Measurements from ENCODE around the gene MDH1. TPM values are rescaled to one million over a fixed set of nuclear protein-coding genes. Genes with fewer than 3 reads are reported as not detected.
"Not testable (repeated sequence)": the region's sequence is repeated elsewhere in the genome, so short reads cannot be mapped to it uniquely, and the experiment has no call there.

MDH1 gene
- total RNA-seq, 1 donor from 2014 or later: 103 TPM

DNA sequence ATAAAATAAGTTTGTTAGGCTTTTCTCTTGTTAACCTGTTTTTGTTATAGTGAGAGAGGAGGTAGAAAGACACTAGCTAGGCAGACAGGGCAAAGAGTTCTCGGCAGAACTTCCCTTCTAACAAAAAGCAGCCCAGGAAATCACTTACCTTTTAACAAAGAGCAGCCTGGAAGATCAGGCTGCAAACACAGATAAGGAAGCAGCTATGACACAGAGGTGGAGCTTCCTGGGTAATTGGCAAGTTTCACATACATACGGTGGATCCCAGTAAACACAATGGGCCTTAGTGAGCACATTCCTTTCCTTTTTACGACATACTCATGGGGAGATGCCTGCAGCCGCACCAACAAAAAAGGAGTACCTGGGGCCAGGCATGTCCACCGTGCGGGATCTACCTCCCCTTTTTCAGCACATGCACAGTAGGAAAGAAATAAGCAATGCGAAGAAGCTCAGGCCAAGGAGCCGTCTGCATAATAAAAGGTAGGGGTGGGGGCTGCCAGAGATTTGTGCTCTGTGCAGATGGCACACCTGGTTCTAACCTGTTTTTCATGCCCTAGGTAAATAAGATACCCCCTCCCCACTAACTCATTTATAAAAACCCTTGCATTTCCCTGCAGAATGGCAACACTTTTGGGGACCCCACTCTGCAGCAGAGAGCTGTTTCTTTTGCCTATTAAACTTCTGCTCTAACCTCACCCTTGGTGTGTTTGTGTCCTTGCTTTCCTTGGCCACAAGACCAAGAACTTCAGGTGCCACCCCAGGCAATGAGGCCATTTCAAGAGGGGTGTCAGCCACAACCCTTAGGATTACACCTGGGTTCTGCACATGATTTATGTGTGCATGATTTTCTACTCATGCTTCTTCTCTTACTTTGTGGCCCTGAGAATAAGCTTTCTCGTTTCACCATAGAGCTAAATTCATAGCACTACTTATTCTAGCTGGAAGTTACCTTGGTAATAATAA lies 26.5 kb downstream of the MDH1 start:
- Histone ChIP-seq H3K4me1 (no peaks in the 10 kb centered on the region), H3K9me3 (no peaks in the 10 kb centered on the region), H3K4me3 (no peak overlapping the region), H3K27me3 (no peaks in the 10 kb centered on the region), H3K36me3 (no peaks in the 10 kb centered on the region), H3K27ac (no peak overlapping the region)
- DNase-seq: no peak
- no peak for ATAC-seq
- no peak for TF ChIP-seq CTCF (IDR thresholded peaks at IDR 0.05)
- intact Hi-C loops (cut with DNase I): no loop called here

GRCh38 chr2:63617366-63617765 lies 28.6 kb downstream of the MDH1 start:
- intact Hi-C loops (cut with DNase I): no loop called here
- no peaks in the 10 kb centered on the region for H3K9me3 ChIP-seq
- DNase-seq: no peak
- no peaks in the 10 kb centered on the region for H3K36me3 ChIP-seq
- H3K4me3 ChIP-seq: no peak overlapping the region
- H3K4me1 ChIP-seq: no peaks in the 10 kb centered on the region
- H3K27ac ChIP-seq: no peak overlapping the region
- TF ChIP-seq CTCF (IDR thresholded peaks at IDR 0.05): no peak
- no peaks in the 10 kb centered on the region for H3K27me3 ChIP-seq
- ATAC-seq: no peak

DNA sequence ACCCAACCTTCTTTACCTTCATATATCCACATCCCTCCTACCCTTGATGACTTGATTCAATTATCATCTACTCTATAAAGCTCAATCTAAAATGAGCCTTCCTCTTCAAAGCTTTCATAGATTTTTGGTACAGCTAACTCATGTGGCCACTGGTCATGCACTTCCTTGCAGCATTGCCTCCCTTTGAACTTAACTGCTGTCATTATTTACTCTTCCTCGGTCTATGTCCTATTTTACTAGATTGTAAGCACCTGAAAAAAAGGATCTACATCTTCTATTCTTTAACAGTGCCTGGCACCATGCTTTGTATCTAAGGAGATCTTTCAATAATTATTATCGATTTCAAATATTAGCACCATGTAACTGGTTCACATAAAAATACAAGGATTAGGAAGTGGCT lies 30.6 kb downstream of the MDH1 start:
- Histone ChIP-seq H3K27me3 (no peaks in the 10 kb centered on the region), H3K27ac (no peak overlapping the region), H3K4me3 (no peak overlapping the region), H3K36me3 (no peaks in the 10 kb centered on the region), H3K4me1 (no peaks in the 10 kb centered on the region), H3K9me3 (no peaks in the 10 kb centered on the region)
- intact Hi-C loops (cut with DNase I): no loop called here
- no peak for DNase-seq
- TF ChIP-seq CTCF (IDR thresholded peaks at IDR 0.05): no peak
- no peak for ATAC-seq

GRCh38 chr2:63622751-63623150 lies 34.0 kb downstream of the MDH1 start:
- no peak for DNase-seq
- intact Hi-C loops (cut with DNase I): no loop called here
- ATAC-seq: no peak

GRCh38 chr2:63623763-63624162 lies 35.0 kb downstream of the MDH1 start:
- H3K27ac ChIP-seq; H3K27me3 ChIP-seq; H3K4me1 ChIP-seq; DNase-seq; H3K4me3 ChIP-seq; H3K9me3 ChIP-seq; ATAC-seq; intact Hi-C loops (cut with DNase I); H3K36me3 ChIP-seq: not testable (repeated sequence)

More at GRCh38 chr2:63622751-63623150, 34.0 kb downstream of the MDH1 start:
- H3K4me1 ChIP-seq: no peaks in the 10 kb centered on the region
- no peak for TF ChIP-seq CTCF (IDR thresholded peaks at IDR 0.05)
- H3K9me3 ChIP-seq: no peaks in the 10 kb centered on the region
- no peaks in the 10 kb centered on the region for H3K36me3 ChIP-seq
- no peak overlapping the region for H3K27ac ChIP-seq
- H3K4me3 ChIP-seq: no peak overlapping the region
- no peaks in the 10 kb centered on the region for H3K27me3 ChIP-seq

- Histone ChIP-seq H3K27me3 (no peaks in the 10 kb centered on the region), H3K4me3 (no peak overlapping the region), H3K9me3 (peaks cover 9% of the 10 kb centered on the region), H3K36me3 (no peaks in the 10 kb centered on the region), H3K4me1 (no peaks in the 10 kb centered on the region), H3K27ac (no peak overlapping the region)
- no peak for TF ChIP-seq CTCF (IDR thresholded peaks at IDR 0.05)
- ATAC-seq (no peak), DNase-seq (no peak)
- intact Hi-C loops (cut with DNase I): no loop called here
These were observed 39.1 kb downstream of the MDH1 start for GRCh38 chr2:63627866-63628265.

Data from upper lobe of right lung (tissue), 1 donor.